PC-9 (cell line): ENCODE results near the gene DYSF. TPM values are rescaled to one million over a fixed set of nuclear protein-coding genes. Genes with fewer than 3 reads are reported as not detected.

Experiments used
- BruUV-seq: library from RNA; stranded (reverse); fragments of 400-500 nt; replicated peaks from 2 replicates; lab custom pipeline; 2021; lab: Mats Ljungman, UMichigan
- CTCF ChIA-PET: fragments of 300-600 bp; sonication (Branson Sonifier 250); formaldehyde crosslinking; loops from one replicate; lab custom pipeline; 2022; ENCODE audit warnings: antibody characterized with exemption; lab: Charles Lee
- POLR2A ChIA-PET: fragments of 300-600 bp; sonication (Branson Sonifier 250); formaldehyde crosslinking; loops from one replicate; lab custom pipeline; 2022; ENCODE audit warnings: antibody characterized with exemption; ENCODE audit not compliant: unreplicated experiment; lab: Charles Lee
- DNase-seq, 2 experiments: peaks; one replicate each; pipeline versions ENCODE4 v3.0.0 to v3.0.0-alpha.2; 2015 to 2022; ENCODE audit warnings: mixed read lengths in 1 of 2
- H2AFZ ChIP-seq: fragments of 200-600 bp; sonication (generic); 2 replicates; pipeline ENCODE4 v1.8.1; 2017; ENCODE audit warnings: antibody characterized with exemption
- H3F3A ChIP-seq: fragments of 200-600 bp; sonication (generic); 2 replicates; pipeline ENCODE4 v1.8.1; 2017; ENCODE audit warnings: antibody characterized with exemption, mild to moderate bottlenecking, low read depth; ENCODE audit not compliant: insufficient read depth
- H3K27ac ChIP-seq: fragments of 200-600 bp; sonication (generic); 2 replicates; pipeline ENCODE4 v1.6.1; 2016; ENCODE audit warnings: mixed run types
- H3K27me3 ChIP-seq: fragments of 200-600 bp; sonication (generic); 2 replicates; pipeline ENCODE4 v1.6.1; 2016; ENCODE audit warnings: low read depth, mixed run types; ENCODE audit not compliant: insufficient read depth
- H3K36me3 ChIP-seq: fragments of 200-600 bp; sonication (generic); 2 replicates; pipeline ENCODE4 v1.6.1; 2016; ENCODE audit warnings: low read depth, mixed run types
- H3K4me1 ChIP-seq: fragments of 200-600 bp; sonication (generic); replicated peaks from 2 replicates; pipeline ENCODE4 v1.6.1; 2016; ENCODE audit warnings: mixed run types; ENCODE audit not compliant: insufficient read depth
- H3K4me2 ChIP-seq: fragments of 200-600 bp; sonication (generic); 2 replicates; pipeline ENCODE4 v1.6.1; 2017; ENCODE audit warnings: mixed run types
- H3K4me3 ChIP-seq: fragments of 200-600 bp; sonication (generic); 2 replicates; pipeline ENCODE4 v1.6.1; 2016; ENCODE audit warnings: mixed run types
- H3K79me2 ChIP-seq: fragments of 200-600 bp; sonication (generic); 2 replicates; pipeline ENCODE4 v1.6.1; 2017; ENCODE audit warnings: low read depth, mixed run types
- H3K9me2 ChIP-seq: fragments of 200-600 bp; sonication (generic); 2 replicates; pipeline ENCODE4 v1.8.1; 2017; ENCODE audit warnings: mild to moderate bottlenecking; ENCODE audit not compliant: insufficient read depth
- H3K9me3 ChIP-seq: fragments of 200-600 bp; sonication (generic); 2 replicates; pipeline ENCODE4 v1.8.1; 2016; ENCODE audit warnings: low read depth; ENCODE audit not compliant: insufficient read depth
- H4K20me1 ChIP-seq: fragments of 200-600 bp; sonication (generic); 2 replicates; pipeline ENCODE4 v1.8.1; 2017; ENCODE audit not compliant: insufficient read depth
- CTCF ChIP-seq: fragments of 200-600 bp; sonication (generic); conservative IDR thresholded peaks from 2 replicates; pipeline ENCODE4 v1.6.1; 2017; ENCODE audit warnings: mixed run types, antibody characterized with exemption, mild to moderate bottlenecking, moderate library complexity
- EZH2 ChIP-seq: fragments of 200-600 bp; sonication (generic); IDR thresholded peaks from 2 replicates; pipeline ENCODE4 v1.8.0; 2017; ENCODE audit warnings: antibody characterized with exemption, low read depth
- intact Hi-C: fragments of 100-400 bp; cut with micrococcal nuclease; formaldehyde crosslinking; loops from one replicate; pipeline ENCODE4 v1.10.0; 2022; ENCODE audit not compliant: unreplicated experiment
- total RNA-seq: library from RNA; stranded (reverse); gene quantifications from 2 replicates; pipeline ENCODE4 v1.2.3, GENCODE V29; 2021

The DYSF gene
- total RNA-seq, 1 experiment from 2014 or later: 12.2 TPM

DNA sequence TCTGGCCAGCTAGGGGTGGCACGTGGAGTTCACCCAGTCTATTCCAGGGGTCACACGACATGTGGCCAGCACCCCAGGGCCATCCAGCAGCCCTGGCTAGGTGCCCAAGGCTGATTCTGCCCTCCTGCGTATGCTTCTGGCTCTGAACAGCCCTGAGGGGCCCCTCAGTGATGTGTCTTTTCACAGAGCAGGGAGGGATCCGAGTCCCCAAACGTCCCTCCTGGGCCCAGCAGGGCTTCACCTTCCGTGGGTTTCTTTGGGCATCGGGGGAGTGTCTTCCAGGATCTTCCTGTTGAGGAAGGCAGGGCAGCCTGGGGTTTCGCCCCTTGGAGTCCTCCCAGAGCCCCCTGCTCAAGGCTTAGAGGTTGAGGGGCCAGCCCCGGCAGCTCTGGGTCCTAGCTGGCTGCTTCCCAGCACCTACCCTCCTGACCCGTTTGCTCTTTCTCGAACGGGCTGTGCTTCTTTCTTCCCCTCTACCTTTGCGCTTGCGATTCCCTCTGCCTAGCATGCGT, 165.9 kb downstream of the DYSF start:
- H3K4me3 ChIP-seq: no peak overlapping the region
- H3K27ac ChIP-seq: no peak overlapping the region
- no peaks in the 10 kb centered on the region for H3K9me2 ChIP-seq
- DNase-seq: no peak
- H3K79me2 ChIP-seq: no peaks in the 10 kb centered on the region
- CTCF ChIA-PET: no interaction called here
- no peak overlapping the region for H3K4me2 ChIP-seq
- H3K27me3 ChIP-seq: no peaks in the 10 kb centered on the region
- no peak overlapping the region for H2AFZ ChIP-seq
- H4K20me1 ChIP-seq: no peaks in the 10 kb centered on the region
- no peak for TF ChIP-seq CTCF
- TF ChIP-seq EZH2: no peak
- H3K4me1 ChIP-seq: no peaks in the 10 kb centered on the region
- POLR2A ChIA-PET: no interaction called here
- no TSS peak for BruUV-seq
- intact Hi-C loops: no loop called here
- H3F3A ChIP-seq: 0 out of 2 replicates have a peak, but pooled peaks cover 6% of the 10 kb centered on the region
- H3K9me3 ChIP-seq: no peaks in the 10 kb centered on the region
- no peaks in the 10 kb centered on the region for H3K36me3 ChIP-seq

GRCh38 chr2:71620116-71620515, 166.8 kb downstream of the DYSF start:
- CTCF ChIA-PET: no interaction called here
- TF ChIP-seq CTCF: no peak
- TF ChIP-seq EZH2: no peak
- Histone ChIP-seq H2AFZ (no peak overlapping the region), H3K79me2 (no peaks in the 10 kb centered on the region), H3K4me1 (no peaks in the 10 kb centered on the region), H3K4me3 (no peak overlapping the region), H4K20me1 (no peaks in the 10 kb centered on the region), H3K27me3 (no peaks in the 10 kb centered on the region), H3K36me3 (no peaks in the 10 kb centered on the region), H3F3A (0 out of 2 replicates have a peak, but pooled peaks cover 6% of the 10 kb centered on the region), H3K9me2 (no peaks in the 10 kb centered on the region), H3K9me3 (no peaks in the 10 kb centered on the region), H3K4me2 (no peak overlapping the region), H3K27ac (no peak overlapping the region)
- no peak for DNase-seq
- intact Hi-C loops: no loop called here
- BruUV-seq: no TSS peak
- POLR2A ChIA-PET: no interaction called here

GRCh38 chr2:71620851-71621251, 167.5 kb downstream of the DYSF start:
- no peak for DNase-seq
- TF ChIP-seq CTCF: no peak
- TF ChIP-seq EZH2: no peak
- intact Hi-C loops: no loop called here
- H3K79me2 ChIP-seq: no peaks in the 10 kb centered on the region
- H2AFZ ChIP-seq: no peak overlapping the region
- H3K27ac ChIP-seq: no peak overlapping the region
- no peaks in the 10 kb centered on the region for H3K9me2 ChIP-seq
- BruUV-seq: no TSS peak
- H3K4me2 ChIP-seq: no peak overlapping the region
- no peaks in the 10 kb centered on the region for H3K4me1 ChIP-seq
- H3K36me3 ChIP-seq: no peaks in the 10 kb centered on the region
- ChIA-PET CTCF (no interaction called here), POLR2A (no interaction called here)
- no peaks in the 10 kb centered on the region for H3K9me3 ChIP-seq
- H3K27me3 ChIP-seq: no peaks in the 10 kb centered on the region
- H3K4me3 ChIP-seq: no peak overlapping the region
- 0 out of 2 replicates have a peak, but pooled peaks cover 6% of the 10 kb centered on the region for H3F3A ChIP-seq
- H4K20me1 ChIP-seq: no peaks in the 10 kb centered on the region
